B cell (primary cell): ENCODE data around the gene ADGRA3. TPM values are rescaled to one million over a fixed set of nuclear protein-coding genes. Genes with fewer than 3 reads are reported as not detected.

Experiments used
- ATAC-seq: fragments of 200-7000 bp; cut with Tn5 transposase; one replicate; pipeline ENCODE4 v1.10.0; 2021; ENCODE audit warnings: low read depth, mild to moderate bottlenecking, moderate number of reproducible peaks, moderate library complexity
- CTCF ChIA-PET: fragments of 350-600 bp; sonication (Branson Sonifier 250); formaldehyde crosslinking; loops from one replicate; lab custom pipeline; 2021; ENCODE audit warnings: antibody characterized with exemption, inconsistent platforms; lab: Charles Lee
- POLR2A ChIA-PET: fragments of 350-600 bp; sonication (Branson Sonifier 250); formaldehyde crosslinking; loops from one replicate; lab custom pipeline; 2021; ENCODE audit warnings: antibody characterized with exemption; lab: Charles Lee
- DNase-seq: peaks from one replicate; pipeline ENCODE4 v3.0.0; 2013
- H2AFZ ChIP-seq: 2 replicates; pipeline ENCODE4 v1.6.1; 2012; ENCODE audit warnings: mild to moderate bottlenecking, low read depth, low read length; ENCODE audit not compliant: insufficient read depth, poor library complexity, severe bottlenecking
- H3K27ac ChIP-seq, 2 donors: 1 replicate in 1 of 2; 2 replicates in 1 of 2; pipeline ENCODE4 v1.5.1; 2012 to 2013; ENCODE audit warnings: low read length in 2 of 2, mild to moderate bottlenecking in 2 of 2, moderate library complexity in 1 of 2
- H3K27me3 ChIP-seq, 4 experiments: fragments of 200-600 bp in 1 of 4; sonication (generic) in 1 of 4; replicated peaks in 1 of 4; 1 replicate in 2 of 4; 2 replicates in 2 of 4; pipeline versions ENCODE4 v1.6.1 to v1.7.0; 2013 to 2016; ENCODE audit warnings: low read length in 3 of 4, mild to moderate bottlenecking in 2 of 4, mixed read lengths in 1 of 4, moderate library complexity in 1 of 4; ENCODE audit not compliant: insufficient read depth in 4 of 4, control insufficient read depth in 3 of 4; ENCODE audit errors: control extremely low read depth in 1 of 4
- H3K36me3 ChIP-seq, 2 experiments: replicated peaks in 1 of 2; 1 replicate in 1 of 2; 2 replicates in 1 of 2; pipeline versions ENCODE4 v1.6.1 to v1.7.1; 2013; ENCODE audit warnings: low read length in 1 of 2; ENCODE audit not compliant: insufficient read depth in 2 of 2, control insufficient read depth in 1 of 2; ENCODE audit errors: control extremely low read depth in 1 of 2, extremely low read depth in 1 of 2
- H3K4me1 ChIP-seq, 2 donors: fragments of 200-600 bp in 1 of 2; sonication (generic) in 1 of 2; 1 replicate in 1 of 2; 2 replicates in 1 of 2; pipeline versions ENCODE4 v1.5.1 to v1.6.1; 2013 to 2017; ENCODE audit warnings: low read length in 2 of 2; ENCODE audit not compliant: control insufficient read depth in 2 of 2, insufficient read depth in 2 of 2
- H3K4me2 ChIP-seq: replicated peaks from 2 replicates; pipeline ENCODE3; 2012; ENCODE audit warnings: mild to moderate bottlenecking, low read depth, low read length; ENCODE audit not compliant: poor library complexity, severe bottlenecking
- H3K4me3 ChIP-seq, 5 experiments: fragments of 200-600 bp in 1 of 5; sonication (generic) in 1 of 5; 1 replicate in 3 of 5; 2 replicates in 2 of 5; pipeline versions ENCODE4 v1.5.1 to v1.7.0; 2011 to 2016; ENCODE audit warnings: low read length in 4 of 5, mild to moderate bottlenecking in 4 of 5, low read depth in 2 of 5, control low read depth in 1 of 5, moderate library complexity in 1 of 5; ENCODE audit not compliant: insufficient read depth in 1 of 5; ENCODE audit errors: control extremely low read depth in 1 of 5, extremely low read depth in 1 of 5
- H3K79me2 ChIP-seq: fragments of 200-600 bp; sonication (generic); one replicate; pipeline ENCODE4 v1.6.0; 2016; ENCODE audit warnings: low read length; ENCODE audit not compliant: control insufficient read depth, insufficient read depth
- H3K9ac ChIP-seq: fragments of 200-600 bp; sonication (generic); 2 replicates; pipeline ENCODE4 v1.6.1; 2017; ENCODE audit warnings: mild to moderate bottlenecking, low read length, moderate library complexity
- H3K9me3 ChIP-seq, 3 donors: one replicate each; pipeline versions ENCODE4 v1.6.1 to v1.7.1; 2013; ENCODE audit warnings: low read length in 2 of 3; ENCODE audit not compliant: control insufficient read depth in 2 of 3, insufficient read depth in 1 of 3; ENCODE audit errors: control extremely low read depth in 1 of 3
- H4K20me1 ChIP-seq: 2 replicates; pipeline ENCODE4 v1.6.0; 2012; ENCODE audit warnings: mild to moderate bottlenecking, low read length; ENCODE audit not compliant: insufficient read depth, control insufficient read depth, poor library complexity, severe bottlenecking
- H3K27ac Mint-ChIP-seq: one replicate; pipeline ENCODE4 v1.8.0; 2021; ENCODE audit warnings: mixed read lengths
- H3K27me3 Mint-ChIP-seq: one replicate; pipeline ENCODE4 v1.8.0; 2021; ENCODE audit warnings: mixed read lengths
- H3K4me1 Mint-ChIP-seq: one replicate; pipeline ENCODE4 v1.8.0; 2021; ENCODE audit warnings: mixed read lengths
- H3K4me3 Mint-ChIP-seq: one replicate; pipeline ENCODE4 v1.8.0; 2021; ENCODE audit warnings: mixed read lengths
- H3K9me3 Mint-ChIP-seq: one replicate; pipeline ENCODE4 v1.8.0; 2022; ENCODE audit warnings: mixed read lengths; ENCODE audit not compliant: insufficient read depth
- EZH2 ChIP-seq: IDR thresholded peaks from 2 replicates; pipeline ENCODE4 v1.6.1; 2012; ENCODE audit warnings: borderline replicate concordance, low read depth, mild to moderate bottlenecking, moderate library complexity, low read length; ENCODE audit not compliant: insufficient read depth, poor library complexity, severe bottlenecking
- WGBS: methylation state at CpG from one replicate; pipeline ENCODE4 v1.1.5; 2013; ENCODE audit warnings: missing lambda C conversion rate; ENCODE audit not compliant: insufficient coverage; 5-methylcytosine and 5-hydroxymethylcytosine counted together
- intact Hi-C: fragments of 100-400 bp; cut with micrococcal nuclease; formaldehyde crosslinking; loops from one replicate; pipeline ENCODE4 v1.10.0; 2022
- polyA plus RNA-seq: library from polyadenylated mRNA; depleted of rRNA; stranded (reverse); fragments of >200 nt; gene quantifications from 2 replicates; pipeline ENCODE4 v1.2.3, GENCODE V29; 2012
- total RNA-seq, 2 donors: library from RNA; stranded (reverse); fragments of 120-200 nt in 1 of 2; gene quantifications; 1 replicate in 1 of 2; 2 replicates in 1 of 2; pipeline versions ENCODE4 v1.2.3 to v1.2.4, GENCODE V29; 2013 to 2022
- TF ChIP-seq, protein P1 (sequence below): fragments of 200-600 bp; IDR thresholded peaks from one replicate; pipeline ENCODE4 v1.8.0; 2022; ENCODE audit warnings: antibody characterized with exemption, mild to moderate bottlenecking

Gene ADGRA3
- total and polyA plus RNA-seq, 2 donors (not counting 1 experiment from before 2014, with no cell fraction given): 0.25 TPM; not detected in 1

DNA sequence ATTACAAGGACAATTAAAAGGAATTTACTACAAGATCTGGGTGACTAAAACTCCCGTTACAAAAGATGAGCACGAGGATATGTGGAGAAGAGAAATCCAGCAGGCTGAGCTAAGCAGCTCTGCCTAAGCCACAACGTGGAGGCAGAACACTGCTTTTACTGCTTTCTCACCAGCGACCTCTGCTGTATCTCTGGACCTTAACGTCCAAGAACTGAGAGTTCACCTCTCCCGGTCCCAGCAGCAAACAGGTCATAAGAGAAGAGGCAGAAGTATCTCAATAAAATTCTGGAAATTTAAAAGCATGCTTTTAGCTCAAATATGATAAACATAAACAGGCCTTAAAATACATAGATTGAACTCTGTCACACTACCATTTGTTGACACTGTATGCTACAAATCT, 81.0 kb downstream of the ADGRA3 start:
- no peaks in the 10 kb centered on the region for H3K36me3 ChIP-seq
- H3K9ac ChIP-seq: no peak overlapping the region
- H3K27ac ChIP-seq: no peak overlapping the region
- ATAC-seq (no peak), DNase-seq (no peak)
- TF ChIP-seq EZH2: no peak
- TF ChIP-seq, protein P1, sequence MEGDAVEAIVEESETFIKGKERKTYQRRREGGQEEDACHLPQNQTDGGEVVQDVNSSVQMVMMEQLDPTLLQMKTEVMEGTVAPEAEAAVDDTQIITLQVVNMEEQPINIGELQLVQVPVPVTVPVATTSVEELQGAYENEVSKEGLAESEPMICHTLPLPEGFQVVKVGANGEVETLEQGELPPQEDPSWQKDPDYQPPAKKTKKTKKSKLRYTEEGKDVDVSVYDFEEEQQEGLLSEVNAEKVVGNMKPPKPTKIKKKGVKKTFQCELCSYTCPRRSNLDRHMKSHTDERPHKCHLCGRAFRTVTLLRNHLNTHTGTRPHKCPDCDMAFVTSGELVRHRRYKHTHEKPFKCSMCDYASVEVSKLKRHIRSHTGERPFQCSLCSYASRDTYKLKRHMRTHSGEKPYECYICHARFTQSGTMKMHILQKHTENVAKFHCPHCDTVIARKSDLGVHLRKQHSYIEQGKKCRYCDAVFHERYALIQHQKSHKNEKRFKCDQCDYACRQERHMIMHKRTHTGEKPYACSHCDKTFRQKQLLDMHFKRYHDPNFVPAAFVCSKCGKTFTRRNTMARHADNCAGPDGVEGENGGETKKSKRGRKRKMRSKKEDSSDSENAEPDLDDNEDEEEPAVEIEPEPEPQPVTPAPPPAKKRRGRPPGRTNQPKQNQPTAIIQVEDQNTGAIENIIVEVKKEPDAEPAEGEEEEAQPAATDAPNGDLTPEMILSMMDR: no peak
- Mint-ChIP-seq H3K9me3 (no peaks in the 10 kb centered on the region), H3K27me3 (no peaks in the 10 kb centered on the region), H3K27ac (no peak overlapping the region), H3K4me1 (no peaks in the 10 kb centered on the region), H3K4me3 (no peak overlapping the region)
- no peaks in the 10 kb centered on the region for H4K20me1 ChIP-seq
- no peaks in the 10 kb centered on the region for H3K4me1 ChIP-seq
- no peaks in the 10 kb centered on the region for H3K27me3 ChIP-seq
- H3K4me3 ChIP-seq: no peak overlapping the region
- no peak overlapping the region for H2AFZ ChIP-seq
- H3K9me3 ChIP-seq: no peaks in the 10 kb centered on the region
- H3K79me2 ChIP-seq: no peaks in the 10 kb centered on the region
- intact Hi-C loops: no loop called here
- POLR2A ChIA-PET: no interaction called here
- CTCF ChIA-PET: no interaction called here
- WGBS: 17% methylated on average over 2 of the region's 6 CpGs
- H3K4me2 ChIP-seq: no peak overlapping the region

DNA sequence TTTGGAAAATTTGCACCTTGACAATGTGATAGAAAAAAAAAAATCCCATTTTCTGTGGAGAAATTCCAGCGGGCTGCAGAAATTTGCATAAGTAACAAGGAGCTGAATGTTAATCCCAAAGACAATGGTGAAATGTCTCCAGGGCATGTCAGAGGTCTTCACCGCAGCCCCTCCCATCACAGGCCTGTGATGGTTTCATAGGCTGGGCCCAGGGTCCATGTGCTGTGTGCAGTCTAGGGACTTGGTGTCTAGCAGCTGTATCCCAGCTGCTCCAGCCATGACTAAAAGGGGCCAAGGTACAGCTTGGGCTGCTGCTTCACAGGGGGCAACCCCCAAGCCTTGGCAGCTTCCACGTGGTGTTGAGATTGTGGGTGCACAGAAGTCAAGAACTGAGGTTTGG, 85.2 kb downstream of the ADGRA3 start:
- Histone ChIP-seq H3K36me3 (no peaks in the 10 kb centered on the region), H3K27ac (no peak overlapping the region), H3K4me2 (no peak overlapping the region), H3K27me3 (no peaks in the 10 kb centered on the region), H3K4me1 (no peaks in the 10 kb centered on the region), H4K20me1 (no peaks in the 10 kb centered on the region), H3K79me2 (no peaks in the 10 kb centered on the region), H2AFZ (no peak overlapping the region), H3K4me3 (no peak overlapping the region), H3K9ac (no peak overlapping the region), H3K9me3 (no peaks in the 10 kb centered on the region)
- POLR2A ChIA-PET: no interaction called here
- Mint-ChIP-seq H3K27me3 (no peaks in the 10 kb centered on the region), H3K4me3 (no peak overlapping the region), H3K4me1 (no peaks in the 10 kb centered on the region), H3K27ac (no peak overlapping the region), H3K9me3 (no peaks in the 10 kb centered on the region)
- DNase-seq: no peak
- intact Hi-C loops: no loop called here
- CTCF ChIA-PET: no interaction called here
- TF ChIP-seq, protein P1: no peak
- no peak for TF ChIP-seq EZH2
- WGBS: 91% methylated on average over 1 of the region's 3 CpGs
- ATAC-seq: no peak
